GM18526 (cell line): ENCODE data around the gene DLG2.

Source experiments
- POLR2A ChIP-seq: IDR thresholded peaks from 3 replicates; pipeline ENCODE4 v1.6.1; 2011; ENCODE audit not compliant: insufficient read length; ENCODE audit errors: extremely low read depth

The DLG2 gene

DNA sequence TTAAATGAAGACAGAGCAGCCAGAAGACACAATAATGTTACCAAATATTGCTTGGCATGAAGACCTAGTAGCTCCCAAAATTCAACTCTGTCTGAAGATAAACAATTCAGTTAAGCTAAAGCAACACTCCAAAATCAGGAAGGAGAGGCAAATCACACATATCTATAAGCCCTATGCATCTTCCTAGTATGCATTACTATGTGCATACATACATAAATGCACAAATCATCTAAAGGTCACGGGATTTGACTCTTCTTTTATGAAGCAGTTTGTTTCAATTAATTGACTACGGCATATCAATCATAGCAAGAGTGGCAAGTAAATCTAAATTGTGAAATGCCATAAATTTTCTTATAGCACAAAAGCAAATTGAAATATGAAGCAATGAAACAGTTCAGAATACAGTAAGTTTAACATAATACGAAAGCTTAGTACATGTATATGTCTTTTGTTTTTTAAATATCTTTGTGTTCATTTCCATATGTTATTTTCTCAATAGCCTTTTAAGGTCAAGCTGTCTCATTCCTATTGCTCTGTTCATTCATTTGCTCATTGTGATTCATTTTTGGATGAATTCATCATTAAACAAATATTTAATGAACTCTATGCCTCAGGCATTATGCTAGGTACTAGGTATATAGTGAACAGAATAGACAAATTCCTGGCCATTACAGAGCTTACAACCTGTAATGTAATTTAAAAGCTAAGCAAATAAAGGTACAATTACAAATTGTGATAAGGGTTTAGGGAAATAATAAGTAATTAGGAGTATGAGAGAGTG is 540.5 kb downstream of the DLG2 start:
- no peak for TF ChIP-seq POLR2A

DNA sequence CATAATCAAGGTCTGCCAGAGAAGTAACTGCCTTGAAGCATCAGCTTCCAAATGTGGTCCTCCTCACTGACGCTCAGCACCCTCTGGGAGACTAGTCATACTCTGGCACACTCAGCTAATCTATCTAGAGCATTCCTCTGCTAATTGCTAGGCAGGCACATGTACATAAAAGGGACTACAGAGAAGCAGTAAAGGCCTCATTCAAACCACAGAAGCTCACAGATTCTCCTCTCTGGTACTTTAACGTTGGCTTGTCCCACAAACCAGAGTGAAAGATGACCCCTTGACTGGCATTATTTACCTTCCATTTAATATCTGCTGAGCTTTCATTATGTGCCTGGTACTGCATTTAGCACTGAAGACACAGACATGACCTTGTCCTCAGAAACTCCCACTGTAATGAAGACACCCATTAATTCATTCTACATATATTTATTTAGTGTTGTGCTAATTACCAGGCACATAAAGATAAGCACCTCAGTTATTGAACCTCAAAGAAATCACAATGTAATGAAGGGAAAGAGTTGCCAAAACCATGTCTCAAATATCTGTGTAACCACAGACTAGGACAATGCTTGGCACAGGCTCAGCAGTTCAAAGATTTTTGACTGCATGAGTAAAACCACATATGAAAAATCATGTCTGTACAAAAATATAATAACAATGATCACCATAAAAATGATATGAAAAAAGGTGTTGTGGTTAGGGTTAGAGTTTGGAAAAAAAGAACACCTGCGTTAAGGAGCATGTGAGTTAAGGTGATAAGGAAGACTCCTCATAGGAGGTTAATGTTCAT is 550.4 kb downstream of the DLG2 start:
- TF ChIP-seq POLR2A = no peak

DNA sequence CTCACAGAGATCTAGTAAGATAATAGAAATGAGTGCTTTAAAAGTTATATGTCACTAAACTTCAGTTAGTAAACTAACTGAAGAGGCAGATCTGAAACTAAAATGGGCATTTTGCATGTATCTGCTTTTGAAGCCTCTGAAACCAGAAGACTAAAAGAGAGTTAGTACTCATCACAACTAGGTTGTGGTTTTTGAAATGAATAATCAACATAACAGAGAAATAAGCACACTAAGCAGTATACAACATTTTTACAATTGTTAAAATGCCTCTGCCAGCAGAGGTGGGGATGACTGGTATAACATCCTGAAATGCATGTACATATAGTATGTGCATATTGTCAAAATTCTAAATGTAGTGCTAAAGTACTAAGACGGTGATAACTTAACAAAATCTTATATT is 564.5 kb downstream of the DLG2 start:
- no peak for TF ChIP-seq POLR2A

DNA sequence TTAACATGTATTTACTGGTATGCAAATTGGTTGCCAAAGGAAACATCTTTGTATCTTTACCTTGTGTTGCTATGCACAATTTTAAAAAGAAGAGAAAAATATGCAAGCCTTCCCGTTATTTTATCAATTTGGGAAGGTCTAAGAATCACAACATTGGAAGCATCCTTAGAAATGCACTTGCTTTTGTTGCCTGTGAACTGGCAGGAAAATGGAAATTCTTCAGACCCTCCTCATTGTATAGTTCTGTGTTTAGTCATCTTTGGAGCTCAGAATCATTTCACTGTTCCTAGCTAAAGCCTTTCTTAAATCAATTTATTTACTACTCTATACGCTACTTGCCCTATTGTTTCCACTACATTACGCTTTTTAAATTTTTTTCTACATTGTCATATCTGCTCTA is 574.5 kb downstream of the DLG2 start:
- no peak for TF ChIP-seq POLR2A

DNA sequence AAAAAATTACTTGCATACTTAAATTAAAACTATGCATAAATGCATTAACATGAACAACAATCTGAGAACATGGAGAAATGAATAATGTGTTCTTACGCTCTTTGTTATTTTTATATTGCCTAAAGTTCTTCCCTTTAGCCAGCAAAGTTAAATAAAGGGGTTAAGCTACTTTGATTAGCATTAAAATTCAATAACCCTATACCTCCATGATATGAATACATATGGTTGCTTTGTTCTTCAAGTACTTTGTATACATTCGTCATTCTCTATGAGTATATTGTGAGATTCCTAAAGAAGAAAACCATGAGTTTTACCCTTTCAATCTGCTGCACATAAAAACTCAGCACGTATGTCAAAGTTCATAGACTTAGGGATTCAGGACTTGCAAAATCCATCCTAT is 578.3 kb downstream of the DLG2 start:
- no peak for TF ChIP-seq POLR2A

DNA sequence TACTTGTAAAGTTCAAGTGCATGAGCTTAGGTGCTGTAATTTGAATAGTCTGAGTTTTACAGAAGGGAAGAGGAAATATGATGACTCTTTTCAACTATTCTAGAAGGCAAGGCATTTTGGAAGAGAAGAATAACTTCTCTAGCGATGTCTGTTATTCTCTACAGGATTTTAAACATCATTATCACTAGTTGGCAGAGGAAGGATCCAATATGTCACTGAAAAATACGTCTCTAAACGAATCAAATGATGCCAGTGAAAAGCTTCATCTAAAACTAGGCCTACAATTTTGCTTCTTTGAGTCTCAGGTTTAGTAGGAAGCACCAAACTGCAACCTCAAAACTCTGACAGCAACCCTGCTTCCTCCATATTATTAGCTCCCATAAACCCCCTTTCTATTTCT is 581.4 kb downstream of the DLG2 start:
- TF ChIP-seq POLR2A = no peak

DNA sequence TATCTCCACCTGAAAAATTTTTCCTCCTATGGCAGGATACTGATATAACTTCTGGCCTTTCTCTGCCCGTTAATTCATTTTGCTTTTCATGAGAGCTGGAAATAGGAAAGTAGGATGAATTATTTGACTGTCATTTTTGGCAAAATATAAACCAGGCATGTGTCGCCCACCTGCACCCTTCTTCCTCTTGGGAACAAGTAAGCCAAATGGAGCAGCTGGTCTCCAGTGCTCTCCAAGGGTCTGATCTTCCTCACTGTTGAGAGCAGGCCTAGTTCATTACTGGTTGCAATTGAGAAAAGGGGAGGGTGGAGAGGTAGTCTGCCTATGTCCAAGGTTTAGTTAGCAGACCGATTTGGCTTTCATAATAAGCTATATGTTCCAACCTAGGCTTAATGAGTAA is 582.2 kb downstream of the DLG2 start:
- no peak for TF ChIP-seq POLR2A

DNA sequence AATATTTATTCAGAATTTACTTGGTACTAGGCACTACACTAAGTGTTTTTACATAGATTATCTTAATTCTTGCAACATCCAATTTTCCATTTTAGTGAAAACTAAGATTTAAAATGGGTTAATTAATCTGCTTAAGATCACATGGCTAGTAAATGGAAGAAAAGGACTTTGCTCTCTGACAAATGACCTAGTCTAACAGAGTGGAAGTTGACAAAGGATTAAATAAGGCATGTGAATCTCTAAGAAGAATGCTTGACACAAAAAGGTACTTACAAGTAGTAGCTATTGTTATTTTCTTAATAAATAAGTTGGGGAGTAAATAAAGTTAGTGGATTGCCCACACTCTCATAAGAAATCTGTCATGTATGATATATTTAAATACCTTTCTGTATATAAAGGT is 584.8 kb downstream of the DLG2 start:
- TF ChIP-seq POLR2A = no peak

DNA sequence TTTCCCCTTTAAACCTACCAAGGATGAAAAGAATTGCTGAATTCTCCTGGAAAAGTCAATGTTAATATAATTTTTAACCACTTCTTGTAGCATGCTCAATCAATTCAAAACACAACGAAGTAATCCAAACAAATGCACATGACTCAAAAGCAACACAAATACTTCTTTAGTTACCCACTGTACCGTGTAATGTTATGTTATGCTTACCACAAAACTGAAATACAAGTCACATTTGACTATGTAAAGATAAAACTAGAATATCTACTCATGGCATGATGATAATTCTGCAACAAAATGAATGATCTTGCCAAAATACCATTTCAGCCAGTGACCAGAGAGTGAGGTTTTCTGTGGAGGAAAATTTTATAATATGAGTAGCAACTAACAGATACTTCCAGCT is 587.0 kb downstream of the DLG2 start:
- TF ChIP-seq POLR2A = no peak

DNA sequence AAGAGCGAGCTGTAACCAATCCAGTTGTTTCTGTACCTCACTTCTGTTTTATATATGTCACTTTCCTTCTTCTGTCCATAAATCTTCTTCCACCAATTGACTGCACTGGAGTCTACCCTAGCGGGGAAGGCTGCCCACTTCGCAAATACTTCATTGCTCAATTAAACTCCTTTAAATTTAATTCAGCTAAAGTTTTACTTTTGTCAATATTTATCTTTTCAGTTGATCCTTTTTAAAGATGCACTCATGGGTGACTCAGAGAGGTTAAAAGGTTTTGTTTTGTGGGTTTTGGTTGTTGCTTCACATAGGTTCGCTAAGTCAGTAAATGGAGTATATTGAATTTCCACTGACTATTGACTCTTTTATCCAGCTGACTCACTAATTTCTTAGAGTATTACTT is 597.2 kb downstream of the DLG2 start:
- TF ChIP-seq POLR2A = no peak

DNA sequence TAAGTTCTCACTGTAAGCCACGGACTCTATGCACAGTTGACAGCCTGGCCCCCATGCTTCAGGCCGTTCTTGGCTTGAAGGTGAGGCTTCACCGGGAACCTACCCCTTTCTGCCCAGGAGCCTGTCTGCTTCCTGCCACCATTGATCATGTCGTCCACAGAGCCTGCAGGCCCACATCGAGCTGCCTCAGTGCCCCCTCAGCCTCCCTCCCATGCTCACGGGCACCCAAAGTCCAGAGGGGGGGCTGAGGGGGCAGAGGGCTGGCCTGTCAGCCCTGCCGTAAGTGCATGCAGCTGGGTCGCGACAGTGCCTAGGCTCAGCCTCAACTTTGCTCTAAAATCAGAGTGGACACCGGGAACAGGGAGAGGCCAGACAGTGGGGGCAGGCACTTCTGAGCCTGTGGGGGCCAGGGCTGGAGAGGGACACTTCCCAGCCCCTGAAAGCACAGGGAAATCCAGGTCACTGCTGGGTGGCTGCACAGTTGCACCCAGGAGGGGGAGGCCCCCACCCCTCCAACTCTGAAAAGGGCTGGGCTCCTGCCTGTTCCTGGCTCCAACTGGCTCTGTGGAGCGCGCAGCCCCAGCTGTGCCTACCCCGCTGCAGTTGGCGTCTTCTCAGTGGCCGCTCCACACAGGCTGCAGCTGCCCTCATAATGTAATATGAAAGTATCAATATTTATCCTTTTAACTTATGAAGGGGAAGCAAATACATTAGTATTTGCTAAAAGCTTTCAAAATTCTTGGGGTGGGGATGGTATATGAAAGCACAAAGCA is 598.6 kb downstream of the DLG2 start:
- TF ChIP-seq POLR2A = no peak

DNA sequence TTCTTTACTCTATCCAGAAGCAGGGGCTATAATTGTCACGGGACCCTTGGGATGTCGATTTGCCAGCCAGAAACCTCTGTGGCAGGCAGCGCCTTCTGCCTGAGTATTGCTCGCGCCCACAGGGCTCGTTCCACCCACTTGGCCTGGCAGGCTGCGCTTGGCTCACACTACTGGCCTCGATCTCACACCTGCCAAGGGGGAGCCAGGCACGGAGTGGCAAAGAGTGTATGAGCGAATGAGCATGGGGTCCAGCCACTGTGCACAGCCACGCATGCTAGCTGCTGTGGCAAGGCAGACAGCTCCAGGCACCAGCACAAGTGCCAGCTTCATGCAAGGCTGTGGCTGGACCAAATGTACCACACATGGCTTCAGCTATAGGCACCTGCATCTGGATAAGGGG is 599.8 kb downstream of the DLG2 start:
- no peak for TF ChIP-seq POLR2A

DNA sequence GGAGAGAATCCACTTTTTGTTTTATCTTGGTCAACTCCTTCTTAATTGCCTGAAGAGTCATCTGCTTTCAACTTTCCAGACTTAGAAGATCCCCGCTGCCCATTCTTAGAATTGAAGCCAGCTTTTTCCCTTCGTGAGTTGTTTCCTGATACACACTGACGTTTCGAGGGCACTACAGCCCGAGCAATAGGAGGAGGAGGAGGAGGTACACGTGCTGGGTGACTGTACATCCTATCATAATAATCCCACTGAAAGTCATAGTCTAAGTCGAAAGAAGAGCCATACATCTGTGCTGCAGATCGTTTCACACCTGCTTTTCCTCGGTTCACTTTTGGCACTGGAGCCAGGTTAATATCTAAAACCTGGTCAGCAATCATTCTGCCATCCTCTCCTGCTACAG is 606.1 kb downstream of the DLG2 start:
- TF ChIP-seq POLR2A = no peak

DNA sequence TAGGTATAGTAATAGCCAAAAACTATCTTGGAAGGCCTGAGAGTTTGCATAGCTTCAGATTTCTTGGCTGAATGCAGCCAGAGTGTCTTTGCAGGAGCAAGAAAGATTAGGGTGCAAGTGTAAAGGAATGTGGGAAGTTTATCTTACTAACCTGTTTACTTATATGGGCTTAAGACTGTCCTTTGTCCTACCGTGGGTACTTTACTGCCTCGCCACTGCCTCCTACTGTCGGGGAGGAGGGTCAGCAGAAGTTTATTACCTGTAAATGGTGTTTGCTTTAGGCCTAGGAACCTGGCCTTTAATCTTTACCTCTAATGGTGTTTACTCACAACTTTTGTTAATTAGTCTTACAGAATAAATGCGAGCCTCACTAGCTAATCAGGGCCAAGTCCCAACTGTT is 633.8 kb downstream of the DLG2 start:
- TF ChIP-seq POLR2A = no peak

DNA sequence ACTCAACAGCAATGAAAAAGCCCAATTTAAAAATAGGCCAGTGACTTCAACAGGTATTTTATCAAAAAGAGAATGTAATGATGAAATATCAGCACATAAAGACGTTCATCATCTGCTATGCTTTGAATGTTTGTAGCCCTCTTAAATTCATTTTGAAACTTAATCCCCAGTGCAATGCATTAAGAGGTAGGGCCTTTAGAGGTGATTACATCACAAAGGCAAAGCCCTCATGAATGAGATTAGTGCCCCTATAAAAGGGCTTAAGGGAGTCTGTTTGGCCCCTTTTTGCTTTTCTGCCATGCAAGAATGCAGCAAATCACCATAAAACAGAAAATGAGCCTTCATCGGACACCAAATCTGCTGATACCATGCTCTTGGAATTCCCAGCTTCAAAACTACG is 637.0 kb downstream of the DLG2 start:
- TF ChIP-seq POLR2A = no peak

DNA sequence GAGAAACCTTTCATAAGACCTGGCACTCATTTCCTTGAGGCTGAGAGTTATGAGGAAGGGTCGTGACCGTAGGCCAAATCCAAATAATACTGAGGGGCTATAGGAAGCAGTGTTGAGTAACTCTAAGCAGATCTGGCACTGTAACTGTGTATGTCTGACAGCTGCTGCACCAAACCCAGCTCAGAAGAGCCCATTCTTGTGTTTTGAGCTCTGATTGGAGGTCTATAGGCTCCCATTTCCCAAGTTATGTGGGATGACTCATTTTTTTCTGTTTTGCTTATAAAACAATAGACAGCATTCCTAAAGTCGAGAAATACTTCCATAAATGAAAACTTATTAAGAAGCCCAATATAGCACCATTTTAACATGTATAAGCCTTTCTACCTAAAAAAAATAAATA is 645.8 kb downstream of the DLG2 start:
- no peak for TF ChIP-seq POLR2A
